ENCODE results near the gene ADM2.

DNA sequence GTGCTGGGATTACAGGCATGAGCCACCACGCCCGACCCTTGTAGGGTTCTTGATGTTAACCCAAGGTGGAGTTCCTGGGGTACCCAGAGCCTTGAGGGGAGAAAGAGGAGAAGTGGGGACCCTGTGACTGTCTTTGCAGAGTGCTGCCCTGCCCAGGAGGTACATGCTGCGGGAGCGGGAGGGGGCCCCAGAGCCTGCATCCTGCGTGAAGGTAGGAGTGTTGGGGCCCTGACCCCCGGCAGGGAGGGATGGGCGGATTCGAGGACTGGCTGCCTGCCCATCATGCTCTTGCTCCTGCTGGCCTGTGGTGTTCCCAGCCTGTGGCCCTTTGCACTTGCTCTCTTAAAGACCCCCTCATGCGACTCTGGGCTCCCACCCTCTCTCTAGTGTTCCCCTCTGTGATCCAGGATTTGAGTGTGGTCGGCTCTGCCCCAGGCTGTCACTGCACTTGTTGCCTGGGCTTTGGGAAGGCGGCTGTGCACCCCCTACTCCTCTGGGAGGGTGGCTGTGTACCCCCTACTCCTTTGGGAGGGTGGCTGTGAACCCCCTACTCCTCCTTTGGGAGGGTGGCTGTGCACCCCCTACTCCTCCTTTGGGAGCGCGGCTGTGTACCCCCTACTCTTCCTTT, 39.6 kb downstream of the ADM2 start:
- TF ChIP-seq CTCF (IDR thresholded peaks at IDR 0.05) (no peak), EP300 (IDR thresholded peaks at IDR 0.05) (no peak)

Measured in esophagus muscularis mucosa (tissue), 3 donors.